ENCODE data around the gene CROCC2. TPM values are rescaled to one million over a fixed set of nuclear protein-coding genes. Genes with fewer than 3 reads are reported as not detected.

The CROCC2 gene
- total and polyA plus RNA-seq, 2 of the 13 experiments (the other 11 are each of a cell fraction or from before 2014, with no cell fraction given) = not detected

GRCh38 chr2:240875228-240876034 is 30.7 kb upstream of the CROCC2 start (continued):
- TF ChIP-seq HES4 (CRISPR knock-in tag; IDR thresholded peaks at IDR 0.05; ENCODE audit: borderline replicate concordance) (0 out of 2 replicates have a peak, but pooled peaks have one; percentile 14), ZNF788 (CRISPR knock-in tag; IDR thresholded peaks at IDR 0.05; ENCODE audit: borderline replicate concordance) (0 out of 2 replicates have a peak, but pooled peaks have one; percentile 16), HOXA3 (CRISPR knock-in tag; IDR thresholded peaks at IDR 0.05) (0 out of 2 replicates have a peak, but pooled peaks have one; percentile 22), PRPF4 (IDR thresholded peaks at IDR 0.05; ENCODE audit: low read depth, low read length, poor library complexity, severe bottlenecking) (no peak), ZNF850 (CRISPR knock-in tag; conservative IDR thresholded peaks at IDR 0.05) (peak; percentile 69; the same call in 1 of the 2 replicates), ZNF501 (CRISPR knock-in tag; IDR thresholded peaks at IDR 0.05) (peak; percentile 14; the same call in 1 of the 2 replicates), ZBTB38 (CRISPR knock-in tag; IDR thresholded peaks at IDR 0.05) (peak; percentile 29; the same call in 1 of the 2 replicates), ZNF558 (CRISPR knock-in tag; IDR thresholded peaks at IDR 0.05; ENCODE audit: borderline replicate concordance) (0 out of 2 replicates have a peak, but pooled peaks have one; percentile 24), FOXK1 (CRISPR knock-in tag; IDR thresholded peaks at IDR 0.05; ENCODE audit: borderline replicate concordance, low read depth) (no peak), SRSF9 (IDR thresholded peaks at IDR 0.05; ENCODE audit: borderline replicate concordance, insufficient read depth, low read depth, low read length, poor library complexity, severe bottlenecking) (no peak), SP4 (CRISPR knock-in tag; IDR thresholded peaks at IDR 0.05) (peak; percentile 3; the same call in 1 of the 2 replicates), YEATS4 (CRISPR knock-in tag; IDR thresholded peaks at IDR 0.05; ENCODE audit: borderline replicate concordance) (peak; percentile 38; the same call in 1 of the 2 replicates), ZBTB20 (CRISPR knock-in tag; IDR thresholded peaks at IDR 0.05; ENCODE audit: borderline replicate concordance, low read depth) (peak; percentile 21; the same call in 1 of the 2 replicates), HMG20B (CRISPR knock-in tag; conservative IDR thresholded peaks at IDR 0.05) (no peak), RXRB (CRISPR knock-in tag; IDR thresholded peaks at IDR 0.05; ENCODE audit: borderline replicate concordance) (no peak), HNF4G (IDR thresholded peaks at IDR 0.05; ENCODE audit: borderline replicate concordance, low read depth, low read length) (0 out of 2 replicates have a peak, but pooled peaks have one; percentile 20), HNF4G (CRISPR knock-in tag; IDR thresholded peaks at IDR 0.05; ENCODE audit: borderline replicate concordance, low read depth) (no peak), RNF2 (conservative IDR thresholded peaks at IDR 0.05; ENCODE audit: low read depth) (peak; percentile 68; the same call in 1 of the 2 replicates), ZBTB4 (CRISPR knock-in tag; IDR thresholded peaks at IDR 0.05; ENCODE audit: borderline replicate concordance) (no peak)
- TF ChIP-seq, protein P1, sequence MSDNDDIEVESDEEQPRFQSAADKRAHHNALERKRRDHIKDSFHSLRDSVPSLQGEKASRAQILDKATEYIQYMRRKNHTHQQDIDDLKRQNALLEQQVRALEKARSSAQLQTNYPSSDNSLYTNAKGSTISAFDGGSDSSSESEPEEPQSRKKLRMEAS (IDR thresholded peaks at IDR 0.05) = peak; percentile 88; the same call in 1 of the 2 replicates
- TF ChIP-seq, protein P2, sequence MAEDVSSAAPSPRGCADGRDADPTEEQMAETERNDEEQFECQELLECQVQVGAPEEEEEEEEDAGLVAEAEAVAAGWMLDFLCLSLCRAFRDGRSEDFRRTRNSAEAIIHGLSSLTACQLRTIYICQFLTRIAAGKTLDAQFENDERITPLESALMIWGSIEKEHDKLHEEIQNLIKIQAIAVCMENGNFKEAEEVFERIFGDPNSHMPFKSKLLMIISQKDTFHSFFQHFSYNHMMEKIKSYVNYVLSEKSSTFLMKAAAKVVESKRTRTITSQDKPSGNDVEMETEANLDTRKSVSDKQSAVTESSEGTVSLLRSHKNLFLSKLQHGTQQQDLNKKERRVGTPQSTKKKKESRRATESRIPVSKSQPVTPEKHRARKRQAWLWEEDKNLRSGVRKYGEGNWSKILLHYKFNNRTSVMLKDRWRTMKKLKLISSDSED (CRISPR knock-in tag; IDR thresholded peaks at IDR 0.05) = 0 out of 2 replicates have a peak, but pooled peaks have one; percentile 20
- TF ChIP-seq, protein P3, sequence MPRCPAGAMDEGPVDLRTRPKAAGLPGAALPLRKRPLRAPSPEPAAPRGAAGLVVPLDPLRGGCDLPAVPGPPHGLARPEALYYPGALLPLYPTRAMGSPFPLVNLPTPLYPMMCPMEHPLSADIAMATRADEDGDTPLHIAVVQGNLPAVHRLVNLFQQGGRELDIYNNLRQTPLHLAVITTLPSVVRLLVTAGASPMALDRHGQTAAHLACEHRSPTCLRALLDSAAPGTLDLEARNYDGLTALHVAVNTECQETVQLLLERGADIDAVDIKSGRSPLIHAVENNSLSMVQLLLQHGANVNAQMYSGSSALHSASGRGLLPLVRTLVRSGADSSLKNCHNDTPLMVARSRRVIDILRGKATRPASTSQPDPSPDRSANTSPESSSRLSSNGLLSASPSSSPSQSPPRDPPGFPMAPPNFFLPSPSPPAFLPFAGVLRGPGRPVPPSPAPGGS (CRISPR knock-in tag; IDR thresholded peaks at IDR 0.05) = 0 out of 2 replicates have a peak, but pooled peaks have one; percentile 4

Data from HepG2 (cell line).